Measurements from ENCODE around the gene FBN1.

DNA sequence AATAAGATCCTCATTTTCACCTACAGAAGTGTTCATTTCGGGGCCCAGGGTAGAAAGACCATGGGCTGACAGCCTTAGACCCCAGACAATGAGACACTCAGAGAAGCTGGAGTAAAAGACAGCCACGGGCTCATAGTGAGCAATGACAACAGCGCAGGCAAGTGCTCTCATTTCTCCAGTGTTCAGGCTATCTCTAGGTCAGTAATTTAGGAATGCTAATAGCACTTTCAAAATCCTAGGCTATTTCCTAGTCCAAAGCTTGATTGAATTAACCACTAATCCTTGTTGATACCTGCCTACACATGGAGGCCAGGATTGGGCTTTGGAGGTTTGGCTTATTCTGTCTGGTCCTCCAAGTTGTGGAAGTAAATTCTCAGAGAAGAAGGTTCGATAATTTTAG lies 44.4 kb downstream of the FBN1 start:
- TF ChIP-seq, protein P1, sequence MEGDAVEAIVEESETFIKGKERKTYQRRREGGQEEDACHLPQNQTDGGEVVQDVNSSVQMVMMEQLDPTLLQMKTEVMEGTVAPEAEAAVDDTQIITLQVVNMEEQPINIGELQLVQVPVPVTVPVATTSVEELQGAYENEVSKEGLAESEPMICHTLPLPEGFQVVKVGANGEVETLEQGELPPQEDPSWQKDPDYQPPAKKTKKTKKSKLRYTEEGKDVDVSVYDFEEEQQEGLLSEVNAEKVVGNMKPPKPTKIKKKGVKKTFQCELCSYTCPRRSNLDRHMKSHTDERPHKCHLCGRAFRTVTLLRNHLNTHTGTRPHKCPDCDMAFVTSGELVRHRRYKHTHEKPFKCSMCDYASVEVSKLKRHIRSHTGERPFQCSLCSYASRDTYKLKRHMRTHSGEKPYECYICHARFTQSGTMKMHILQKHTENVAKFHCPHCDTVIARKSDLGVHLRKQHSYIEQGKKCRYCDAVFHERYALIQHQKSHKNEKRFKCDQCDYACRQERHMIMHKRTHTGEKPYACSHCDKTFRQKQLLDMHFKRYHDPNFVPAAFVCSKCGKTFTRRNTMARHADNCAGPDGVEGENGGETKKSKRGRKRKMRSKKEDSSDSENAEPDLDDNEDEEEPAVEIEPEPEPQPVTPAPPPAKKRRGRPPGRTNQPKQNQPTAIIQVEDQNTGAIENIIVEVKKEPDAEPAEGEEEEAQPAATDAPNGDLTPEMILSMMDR (conservative IDR thresholded peaks at IDR 0.05; ENCODE audit: low read depth, low read length): no peak
- no peak for TF ChIP-seq EZH2 (IDR thresholded peaks at IDR 0.05; ENCODE audit: low read length, unreplicated experiment)
- TF ChIP-seq EZH2phosphoT487 (IDR thresholded peaks at IDR 0.05; ENCODE audit: borderline replicate concordance, low read length): no peak
